ACHN (cell line): ENCODE data around the gene CCT4.
A peak's percentile ranks its signal among the peaks of the same experiment; 100 is the strongest.
"Not testable (repeated sequence)": the region's sequence is repeated elsewhere in the genome, so short reads cannot be mapped to it uniquely, and the experiment has no call there.

ENCODE experiments used
- DNase-seq: peaks from one replicate; pipeline ENCODE4 v3.0.0-alpha.2; 2015
- in situ Hi-C: cut with HindIII; loops from 2 replicates; pipeline ENCODE4 v1.10.0; 2017; ENCODE audit warnings: low sequenced_read_pairs, low pct_ligation_motif_present, low pct_unique_long_range_greater_than_20kb

Gene CCT4, protein sequence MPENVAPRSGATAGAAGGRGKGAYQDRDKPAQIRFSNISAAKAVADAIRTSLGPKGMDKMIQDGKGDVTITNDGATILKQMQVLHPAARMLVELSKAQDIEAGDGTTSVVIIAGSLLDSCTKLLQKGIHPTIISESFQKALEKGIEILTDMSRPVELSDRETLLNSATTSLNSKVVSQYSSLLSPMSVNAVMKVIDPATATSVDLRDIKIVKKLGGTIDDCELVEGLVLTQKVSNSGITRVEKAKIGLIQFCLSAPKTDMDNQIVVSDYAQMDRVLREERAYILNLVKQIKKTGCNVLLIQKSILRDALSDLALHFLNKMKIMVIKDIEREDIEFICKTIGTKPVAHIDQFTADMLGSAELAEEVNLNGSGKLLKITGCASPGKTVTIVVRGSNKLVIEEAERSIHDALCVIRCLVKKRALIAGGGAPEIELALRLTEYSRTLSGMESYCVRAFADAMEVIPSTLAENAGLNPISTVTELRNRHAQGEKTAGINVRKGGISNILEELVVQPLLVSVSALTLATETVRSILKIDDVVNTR

DNA sequence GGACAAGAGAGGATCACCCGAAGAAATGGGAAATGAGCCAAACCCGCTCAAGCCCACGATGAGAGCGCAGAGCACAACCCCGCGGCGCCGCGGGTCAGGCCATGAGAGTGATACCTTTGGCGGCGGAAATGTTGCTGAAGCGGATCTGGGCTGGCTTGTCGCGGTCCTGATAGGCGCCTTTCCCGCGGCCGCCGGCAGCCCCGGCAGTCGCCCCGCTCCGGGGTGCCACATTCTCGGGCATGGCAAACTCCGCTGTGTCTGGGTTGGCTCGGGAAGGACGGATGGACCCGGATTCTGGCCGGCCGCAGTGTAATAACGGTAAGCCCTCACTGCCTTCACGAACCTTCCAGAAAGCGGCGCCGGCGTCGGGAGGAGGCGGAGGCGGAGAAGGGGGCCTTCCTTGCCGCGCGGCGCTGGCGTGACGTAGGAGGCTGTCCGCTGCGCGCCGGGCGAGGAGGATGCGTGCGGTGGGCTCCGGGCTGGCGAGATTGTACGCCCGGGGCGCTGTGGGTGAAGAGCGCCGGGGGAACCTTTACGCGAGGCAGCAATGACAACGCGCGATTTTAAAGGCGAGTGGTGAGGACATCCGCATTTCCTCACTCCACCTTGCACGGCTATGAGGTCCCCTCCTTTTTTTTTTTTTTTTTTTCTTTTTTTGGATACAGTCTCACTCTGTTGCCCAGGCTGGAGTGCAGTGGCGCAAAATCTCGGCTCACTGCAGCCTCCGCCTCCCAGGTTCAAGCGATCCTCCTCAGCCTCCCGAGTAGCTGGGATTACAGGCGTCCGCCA lies at the start of gene CCT4:
Gene CCT4 (minus strand): TSS at position 390 of the 789 bp plus-strand sequence. CDS start 149 bp downstream, at position 241.
- peak; percentile 84 for DNase-seq
- in situ Hi-C loops, result no loop called here

GRCh38 chr2:61937886-61938285 lies 49.4 kb upstream of the CCT4 start:
- in situ Hi-C loops, result no loop called here
- no peak for DNase-seq

GRCh38 chr2:61937098-61937497 lies 48.6 kb upstream of the CCT4 start:
- in situ Hi-C loops, result no loop called here
- no peak for DNase-seq

DNA sequence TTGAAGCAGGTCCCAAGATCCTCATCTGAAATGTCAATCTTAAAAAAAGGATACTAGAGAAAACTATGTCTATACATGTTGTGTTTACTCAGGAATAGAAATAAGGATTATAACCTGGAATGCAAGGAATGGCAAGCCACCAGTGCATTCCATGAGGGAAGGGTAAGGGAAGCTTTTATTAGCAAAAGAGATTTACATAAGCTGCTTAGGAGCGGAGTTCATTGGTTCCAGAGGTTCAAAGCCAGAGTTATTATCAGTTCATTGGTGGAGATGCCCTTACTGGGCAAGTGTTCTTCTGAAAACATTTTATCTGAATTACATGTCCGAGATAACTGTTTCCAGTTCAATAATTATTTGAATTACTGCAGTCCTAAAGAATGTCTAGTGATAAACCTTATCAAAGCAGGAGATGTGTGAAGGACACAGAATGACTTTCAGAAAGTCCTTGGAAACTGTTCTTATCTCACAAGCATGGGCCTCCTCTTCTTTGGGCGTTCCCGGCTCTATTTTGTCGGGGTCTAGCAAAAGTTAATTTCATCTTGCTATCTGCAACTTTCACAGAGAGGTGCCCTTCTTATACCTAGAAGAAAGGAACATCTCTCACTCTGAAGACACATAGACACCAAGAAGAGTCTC lies 40.5 kb upstream of the CCT4 start:
- in situ Hi-C loops, result loop anchor here (10.0 kb wide), 1 partner anchor 486 kb away; no protein-coding TSS in a partner anchor
- peak; percentile 12 for DNase-seq

DNA sequence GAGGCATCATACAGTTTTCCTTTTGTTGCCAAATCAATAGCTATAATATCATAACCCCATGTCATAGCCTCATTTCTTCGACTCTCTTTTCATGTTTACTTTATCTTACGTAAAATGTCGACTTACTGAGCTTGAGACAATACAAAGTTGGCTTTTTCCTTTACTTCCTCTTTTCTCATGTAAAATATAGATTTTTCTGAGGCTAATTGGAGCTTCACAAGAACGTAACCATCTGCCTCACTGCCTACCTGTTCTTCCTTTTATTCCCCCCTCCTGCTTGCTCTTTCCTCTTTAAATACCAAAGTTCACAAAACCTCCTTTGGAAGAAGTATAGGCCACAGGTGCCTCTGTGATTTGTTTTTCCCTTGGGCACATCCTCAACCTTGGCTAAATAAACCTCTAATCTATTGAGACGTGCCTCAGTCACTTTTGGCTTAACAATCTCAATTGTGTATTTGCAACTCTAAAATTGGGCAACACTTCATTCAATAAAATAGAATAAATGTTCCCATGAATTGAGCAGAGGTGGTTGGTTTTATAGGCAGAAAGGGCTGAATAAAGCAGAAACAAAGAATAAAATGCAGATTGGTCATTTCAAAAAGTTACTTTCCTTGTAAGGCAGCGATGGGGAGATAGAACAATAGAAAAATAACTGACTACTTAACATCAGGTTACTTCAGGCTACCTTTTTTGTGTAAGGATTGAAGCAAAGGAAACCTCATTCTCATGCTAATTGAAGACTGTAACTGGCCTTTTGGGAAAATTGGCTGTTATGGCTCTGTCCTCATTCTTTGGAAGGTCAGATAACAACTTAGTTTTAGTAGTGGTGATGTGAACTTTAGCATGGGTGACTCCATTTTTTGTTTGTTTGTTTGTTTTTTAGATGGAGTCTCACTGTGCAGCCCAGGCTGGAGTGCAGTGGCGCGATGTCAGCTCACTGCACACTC lies 38.3 kb upstream of the CCT4 start:
- in situ Hi-C loops, result loop anchor here (10.0 kb wide), 1 partner anchor 488 kb away; no protein-coding TSS in a partner anchor
- DNase-seq, result no peak

DNA sequence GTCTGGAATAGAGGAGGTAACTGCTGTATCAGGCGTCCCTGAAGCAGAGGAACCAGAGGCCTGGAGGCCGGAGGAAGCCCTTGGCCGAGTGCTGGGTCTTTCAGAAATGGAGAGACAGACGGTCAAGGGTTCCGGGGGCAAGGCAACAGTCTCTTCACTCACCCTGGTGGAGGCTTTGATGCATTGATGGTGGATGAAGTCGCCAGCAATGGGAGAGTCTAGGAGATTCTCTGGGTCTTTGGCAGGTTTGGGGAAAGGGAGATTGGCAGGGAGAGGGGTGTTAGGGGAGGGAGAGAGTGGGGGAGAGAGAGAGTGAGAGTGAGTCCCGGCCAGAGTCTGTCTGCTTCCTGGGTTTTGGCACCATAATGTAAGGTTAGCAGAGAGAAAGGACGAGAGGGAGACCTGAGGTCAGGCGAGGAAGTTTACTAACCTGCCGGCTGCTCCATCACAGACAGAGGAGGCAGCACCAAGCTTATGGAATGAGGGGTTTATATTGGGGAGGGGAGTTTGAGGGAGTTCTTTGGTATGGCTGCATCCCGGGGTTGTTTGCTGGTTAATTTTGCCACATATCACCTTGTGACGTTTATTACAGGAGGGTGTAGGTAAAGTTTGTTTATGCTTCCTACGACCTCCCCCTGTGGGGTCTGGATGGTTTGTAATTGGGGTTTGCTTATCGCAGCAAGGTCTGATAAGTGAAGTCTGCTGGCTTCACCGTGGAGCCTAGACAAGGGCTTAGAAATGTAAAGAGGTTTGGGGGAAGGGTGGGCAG lies 36.6 kb upstream of the CCT4 start:
- DNase-seq, result no peak
- in situ Hi-C loops, result loop anchor here (10.0 kb wide), 1 partner anchor 490 kb away; no protein-coding TSS in a partner anchor

DNA sequence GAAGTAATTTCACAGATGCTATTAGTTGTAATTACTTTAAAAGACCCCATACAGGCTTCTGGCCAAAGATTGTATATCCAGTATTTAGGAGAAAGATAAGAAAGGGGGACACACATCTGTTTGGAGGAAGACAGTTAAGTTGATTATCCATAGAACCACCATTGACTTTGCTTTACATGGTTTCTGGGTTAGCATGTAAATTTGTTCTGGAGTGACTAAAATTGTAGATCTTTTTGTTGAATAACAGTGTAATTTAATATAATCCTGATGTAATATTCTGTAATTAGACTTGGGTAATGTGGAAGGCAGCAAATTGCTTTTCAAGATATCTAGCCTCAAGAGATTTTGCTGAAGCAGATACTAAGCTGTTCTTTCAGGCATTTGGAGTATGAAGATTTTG lies 34.3 kb upstream of the CCT4 start:
- in situ Hi-C loops, result loop anchor here (10.0 kb wide), 1 partner anchor 492 kb away; no protein-coding TSS in a partner anchor
- no peak for DNase-seq

DNA sequence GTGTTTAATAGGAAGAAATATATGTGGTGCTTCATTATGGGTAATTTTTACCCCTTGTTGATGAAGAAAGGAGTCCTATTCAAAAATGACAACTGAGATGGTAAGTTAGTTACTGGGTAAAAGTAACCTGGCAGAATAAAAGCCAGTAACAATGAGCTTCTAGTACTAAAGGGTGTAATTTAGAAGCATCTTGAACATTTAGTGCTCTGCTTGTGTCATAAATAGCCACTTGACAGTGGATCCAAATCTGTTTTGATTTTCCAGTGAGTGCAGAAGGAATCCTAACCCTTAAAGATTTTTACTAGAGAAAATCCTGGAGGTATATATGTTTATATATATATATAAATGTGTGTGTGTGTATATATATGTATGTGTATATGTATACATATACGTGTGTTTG lies 32.1 kb upstream of the CCT4 start:
- no peak for DNase-seq
- in situ Hi-C loops, result loop anchor here (10.0 kb wide), 1 partner anchor 494 kb away; no protein-coding TSS in a partner anchor

DNA sequence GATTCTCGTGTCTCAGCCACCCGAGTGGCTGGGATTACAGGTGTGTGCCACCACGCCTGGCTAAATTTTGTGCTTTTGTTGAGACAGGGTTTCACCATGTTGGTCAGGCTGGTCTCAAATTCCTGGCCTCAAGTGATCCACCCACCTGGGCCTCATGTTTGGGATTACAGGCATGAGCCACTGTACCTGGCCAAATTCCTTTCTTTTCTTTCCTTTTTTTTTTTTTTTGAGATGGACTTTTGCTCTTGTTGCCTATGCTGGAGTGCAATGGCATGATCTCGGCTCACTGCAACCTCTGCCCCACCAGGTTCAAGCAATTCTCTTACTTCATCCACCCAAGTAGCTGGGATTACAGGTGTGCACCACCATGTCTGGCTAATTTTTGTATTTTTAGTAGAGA lies 26.3 kb upstream of the CCT4 start:
- in situ Hi-C loops, DNase-seq: not testable (repeated sequence)

DNA sequence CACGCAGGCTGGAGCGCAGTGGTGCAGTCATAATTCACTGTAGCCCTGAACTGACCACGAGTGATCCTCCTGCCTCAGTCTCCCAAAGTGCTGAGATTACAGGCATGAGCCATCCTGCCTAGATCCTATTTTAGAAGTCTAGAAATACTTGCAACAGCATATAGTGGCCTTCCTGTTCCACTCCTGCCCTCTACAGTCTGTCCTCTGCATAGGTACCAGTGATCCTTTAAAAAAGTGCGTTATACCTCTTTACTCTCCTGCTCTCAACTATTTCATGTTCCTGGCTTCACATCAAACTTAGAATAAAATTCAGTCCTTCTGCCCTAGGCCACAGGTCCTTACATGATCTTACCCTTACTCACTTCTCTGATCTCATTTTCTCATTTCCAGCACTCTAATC lies 23.1 kb upstream of the CCT4 start:
- in situ Hi-C loops, result no loop called here
- peak; percentile 33 for DNase-seq

DNA sequence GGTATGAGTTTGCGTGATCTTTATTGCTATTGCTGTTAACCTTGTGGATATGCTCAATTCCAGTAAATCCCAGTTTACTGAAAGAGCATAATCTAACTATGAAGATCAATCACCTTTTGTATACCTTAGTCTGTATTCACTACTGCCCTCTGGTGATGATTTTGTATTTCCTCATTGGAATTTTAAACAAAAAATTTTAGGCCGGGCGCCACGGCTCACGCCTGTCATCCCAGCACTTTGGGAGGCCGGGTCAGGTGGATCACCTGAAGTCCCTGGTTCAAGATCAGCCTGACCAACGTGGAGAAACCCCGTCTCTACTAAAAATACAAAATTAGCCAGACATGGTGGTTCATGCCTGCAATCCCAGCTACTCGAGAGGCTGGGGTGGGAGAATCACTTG lies 22.1 kb upstream of the CCT4 start:
- peak; percentile 42 for DNase-seq
- in situ Hi-C loops, result no loop called here

DNA sequence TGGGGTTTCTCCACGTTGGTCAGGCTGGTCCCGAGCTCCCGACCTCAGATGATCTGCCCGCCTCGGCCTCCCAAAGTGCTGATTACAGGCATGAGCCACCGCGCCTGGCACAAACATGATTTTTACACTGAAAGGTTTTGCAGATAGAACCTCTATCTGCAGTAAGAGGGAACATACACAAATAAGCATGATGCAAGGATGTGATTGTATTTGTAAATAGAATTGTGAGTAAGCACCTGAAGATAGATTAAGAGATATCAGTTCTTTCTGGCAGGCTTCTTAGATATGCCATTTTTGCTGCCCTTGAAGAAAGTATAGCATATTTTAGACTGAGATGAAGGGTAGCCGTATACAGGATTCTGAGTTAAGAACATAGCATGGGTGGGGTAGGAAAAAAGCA lies 20.7 kb upstream of the CCT4 start:
- DNase-seq, result no peak
- in situ Hi-C loops, result no loop called here

GRCh38 chr2:61906186-61906470 lies 17.7 kb upstream of the CCT4 start:
- no peak for DNase-seq
- in situ Hi-C loops, result no loop called here

GRCh38 chr2:61905372-61906185 lies 17.1 kb upstream of the CCT4 start, which contains the start of gene COMMD1:
COMMD1 (plus strand) TSS chr2:61905674; CDS start chr2:61905679, 5 bp downstream.
- DNase-seq, result peak; percentile 81
- in situ Hi-C loops, result no loop called here

- DNase-seq, result no peak
- in situ Hi-C loops, result no loop called here
These were observed 11.8 kb upstream of the CCT4 start for GRCh38 chr2:61900281-61900680.

- DNase-seq, result peak; percentile 49
- in situ Hi-C loops, result no loop called here
These were observed 10.4 kb upstream of the CCT4 start for GRCh38 chr2:61898810-61899209.
